Activated gamma-delta T cell treated with Interleukin-2 at 50 U/mL for 16 hours (primary cell): ENCODE results near the gene CNNM2.

ENCODE experiments used
- DNase-seq: peaks from one replicate; pipeline ENCODE4 v3.0.0-alpha.2; 2020

CNNM2 gene

GRCh38 chr10:103077491-103078308 lies 159.6 kb downstream of the CNNM2 start:
- no peak for DNase-seq

- DNase-seq = no peak
These were observed 160.2 kb downstream of the CNNM2 start for GRCh38 chr10:103078309-103078615.

GRCh38 chr10:103078676-103079075 lies 160.6 kb downstream of the CNNM2 start:
- DNase-seq = no peak

- no peak for DNase-seq
These were observed 161.0 kb downstream of the CNNM2 start for GRCh38 chr10:103079100-103079499.

- no peak for DNase-seq
These were observed 161.9 kb downstream of the CNNM2 start for GRCh38 chr10:103079946-103080345.

DNA sequence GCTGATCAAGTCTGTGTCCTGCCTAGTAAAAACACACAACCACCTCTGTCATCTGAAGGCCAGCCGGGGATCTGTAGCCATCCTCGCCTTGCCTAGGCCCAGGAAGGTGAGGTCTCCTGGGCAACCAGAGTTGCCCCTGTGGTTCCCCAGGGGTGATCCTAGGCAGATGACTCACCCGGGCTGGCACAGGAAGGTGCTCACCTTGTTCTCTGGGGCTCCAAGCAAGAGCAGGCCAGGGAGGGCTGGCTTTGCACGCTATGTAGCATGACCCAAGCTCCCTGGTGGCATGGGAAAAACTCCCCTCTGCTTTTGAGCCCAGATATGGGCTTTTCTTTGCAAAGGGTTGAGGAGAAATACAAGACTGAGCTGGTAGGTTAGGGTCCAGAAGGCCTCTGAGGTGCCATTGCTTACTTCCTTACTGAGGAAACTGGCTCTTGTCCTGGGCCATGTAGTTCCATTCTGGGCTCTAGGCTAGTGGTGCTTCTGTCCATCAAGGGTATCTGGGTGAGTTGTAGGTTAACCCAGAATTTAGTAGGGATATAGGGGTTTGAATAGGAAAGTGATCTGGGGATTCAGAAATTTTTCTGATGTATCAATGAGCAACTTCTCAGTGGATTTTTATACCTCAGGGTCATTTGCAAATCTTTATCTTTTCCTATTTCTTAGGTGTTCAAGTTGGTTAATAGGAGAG lies 162.9 kb downstream of the CNNM2 start:
- DNase-seq = no peak

DNA sequence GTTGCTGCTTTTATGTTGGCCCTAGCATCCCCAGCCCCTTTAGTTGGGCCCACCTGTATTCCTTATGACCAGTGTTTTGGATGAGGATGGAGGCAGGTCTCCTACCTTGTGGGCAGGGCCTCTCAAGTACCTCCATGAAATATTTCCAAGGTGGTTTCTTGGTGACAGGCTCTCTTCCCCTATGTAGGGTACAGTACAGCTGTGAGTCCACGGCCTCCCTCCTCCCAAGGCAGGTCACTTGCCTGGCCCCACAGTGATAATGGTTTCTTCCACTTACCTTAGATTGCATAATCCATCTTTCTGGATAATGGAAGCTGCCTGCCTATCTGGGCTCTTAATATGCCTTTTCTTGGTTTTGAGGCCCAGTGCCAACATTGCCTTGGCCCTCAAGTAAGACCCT lies 164.6 kb downstream of the CNNM2 start:
- DNase-seq = no peak

- no peak for DNase-seq
These were observed 165.3 kb downstream of the CNNM2 start for GRCh38 chr10:103083266-103083976.

DNA sequence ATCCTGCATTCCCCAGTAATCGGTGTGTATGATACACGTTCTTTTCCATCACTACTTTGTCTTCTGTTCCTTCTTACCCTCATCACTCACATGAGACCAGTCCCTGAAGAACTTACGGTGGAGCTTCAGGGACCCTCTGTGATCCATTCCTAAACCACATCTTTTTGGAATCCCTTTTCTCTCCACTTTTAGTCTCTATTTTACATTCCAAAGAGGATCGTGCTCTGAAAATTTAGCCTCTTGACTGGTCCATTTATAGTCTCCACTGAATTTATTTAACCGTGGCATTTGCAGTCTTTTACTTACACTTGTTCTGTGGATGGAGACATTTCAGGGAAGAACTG lies 165.9 kb downstream of the CNNM2 start:
- no peak for DNase-seq

DNA sequence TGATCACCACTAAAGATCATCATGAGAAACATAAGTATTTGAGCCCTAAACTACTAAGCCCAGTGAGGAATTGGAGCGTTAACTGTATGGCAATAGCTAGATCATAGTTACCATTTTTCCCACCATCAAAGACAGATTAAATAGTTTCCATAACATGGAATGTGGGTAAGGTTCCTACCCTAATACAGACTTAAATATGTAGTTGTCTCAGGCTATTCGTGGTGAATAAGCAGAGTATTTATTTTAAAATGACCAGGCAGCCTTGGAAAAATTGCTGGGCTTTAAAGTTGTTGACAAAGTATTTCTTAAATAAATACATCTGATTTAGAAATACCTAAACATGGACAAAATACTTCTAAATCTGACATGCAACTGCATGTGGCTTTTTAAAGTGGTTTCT lies 168.2 kb downstream of the CNNM2 start:
- DNase-seq = no peak

GRCh38 chr10:103086799-103087198 lies 168.7 kb downstream of the CNNM2 start:
- DNase-seq = no peak

DNA sequence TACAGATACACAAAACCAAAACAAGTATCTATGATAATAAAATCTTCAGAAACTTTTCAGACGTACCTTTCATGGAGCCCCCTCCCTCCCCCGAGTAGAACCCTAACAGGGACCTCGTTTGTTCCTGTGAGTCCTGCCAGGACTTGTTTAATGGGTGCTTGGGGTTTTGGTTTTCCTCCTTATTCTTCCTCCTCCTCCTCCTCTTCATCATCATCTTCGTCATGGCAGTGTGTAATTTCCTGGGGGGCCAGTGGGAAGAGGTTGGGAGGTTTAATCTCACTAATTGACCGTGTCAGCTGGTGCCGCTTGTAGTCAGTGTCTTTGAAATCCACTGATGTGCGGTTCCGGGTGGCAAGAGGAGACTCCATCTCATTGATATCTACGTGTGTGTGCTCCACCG lies 171.4 kb downstream of the CNNM2 start:
- no peak for DNase-seq

DNA sequence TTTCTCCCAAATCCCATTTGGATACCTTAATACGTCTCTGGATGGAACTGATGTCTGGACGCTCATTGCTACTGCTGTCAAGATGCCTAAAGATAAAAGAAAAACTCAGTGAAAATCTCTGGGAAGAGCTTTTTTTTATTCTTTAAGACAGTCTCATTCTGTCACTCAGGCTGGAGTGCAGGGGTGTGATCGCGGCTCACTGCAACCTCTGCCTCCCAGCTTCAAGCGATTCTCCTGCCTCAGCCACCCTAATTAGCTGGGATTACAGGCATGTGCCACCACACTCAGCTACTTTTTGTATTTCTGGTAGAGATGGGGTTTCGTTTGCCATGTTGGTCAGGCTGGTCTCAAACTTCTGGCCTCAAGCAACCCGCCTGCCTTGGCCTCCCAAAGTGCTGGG lies 172.8 kb downstream of the CNNM2 start:
- DNase-seq = no peak

DNA sequence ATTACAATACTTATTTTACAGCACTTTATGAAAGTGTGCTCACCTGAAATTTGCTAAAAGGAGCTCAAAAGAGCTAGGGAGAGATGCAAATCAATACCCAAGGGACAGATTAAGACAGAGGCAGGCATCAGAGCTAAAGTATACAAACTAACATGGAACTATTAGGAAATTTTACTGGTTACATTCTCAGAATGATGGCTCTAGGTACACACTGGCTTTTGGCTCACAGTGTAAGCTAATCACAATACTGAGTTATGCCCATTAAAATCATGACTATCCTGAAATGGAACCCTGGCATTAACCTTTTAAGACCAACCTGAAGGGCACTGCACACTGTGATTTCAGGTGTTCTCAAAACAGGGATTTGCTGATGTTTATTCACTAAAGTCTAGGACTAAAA lies 176.9 kb downstream of the CNNM2 start:
- DNase-seq = no peak

- no peak for DNase-seq
These were observed 178.0 kb downstream of the CNNM2 start for GRCh38 chr10:103096130-103096529.

DNA sequence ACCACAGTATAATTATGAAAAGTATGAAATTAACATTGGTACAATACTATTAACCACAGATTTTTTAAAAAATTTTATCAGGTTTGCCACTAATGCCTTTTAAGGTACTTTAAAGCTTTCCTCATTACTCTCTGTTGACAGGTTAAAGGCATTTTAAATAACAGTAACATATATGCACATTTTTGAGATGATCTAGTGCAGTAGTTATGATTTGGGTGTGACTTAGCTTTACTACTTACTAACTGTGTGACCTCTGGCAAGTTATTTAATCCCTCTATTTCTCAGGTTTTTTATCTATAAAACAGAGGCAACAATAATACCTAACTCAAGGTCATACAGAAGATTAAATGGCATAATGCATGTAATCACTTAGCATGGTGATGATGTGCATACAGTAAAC lies 180.1 kb downstream of the CNNM2 start:
- DNase-seq = no peak

GRCh38 chr10:103100620-103101019 lies 182.5 kb downstream of the CNNM2 start:
- no peak for DNase-seq

- DNase-seq = no peak
These were observed 184.1 kb downstream of the CNNM2 start for GRCh38 chr10:103102195-103102594.

DNA sequence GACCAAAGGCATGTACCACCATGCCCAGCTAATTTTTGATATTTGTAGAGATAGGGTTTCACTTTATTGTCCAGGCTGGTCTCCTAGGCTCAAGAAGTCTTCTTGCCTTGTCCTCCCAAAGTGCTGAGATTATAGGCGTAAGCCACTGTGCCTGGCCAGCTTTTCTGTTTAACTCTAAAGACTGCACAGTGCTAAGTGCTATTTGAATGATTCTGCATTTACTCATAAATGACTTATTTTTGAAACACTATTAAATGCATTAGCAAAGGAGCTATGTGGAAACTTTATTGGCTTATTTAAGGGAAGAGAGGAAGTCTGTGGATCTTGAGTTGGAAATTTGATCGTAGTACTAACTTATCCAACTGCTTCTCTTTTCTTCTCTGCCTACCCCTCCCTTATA lies 185.9 kb downstream of the CNNM2 start:
- no peak for DNase-seq

GRCh38 chr10:103104721-103105120 lies 186.6 kb downstream of the CNNM2 start:
- no peak for DNase-seq

- DNase-seq = no peak
These were observed 187.4 kb downstream of the CNNM2 start for GRCh38 chr10:103105462-103105861.

DNA sequence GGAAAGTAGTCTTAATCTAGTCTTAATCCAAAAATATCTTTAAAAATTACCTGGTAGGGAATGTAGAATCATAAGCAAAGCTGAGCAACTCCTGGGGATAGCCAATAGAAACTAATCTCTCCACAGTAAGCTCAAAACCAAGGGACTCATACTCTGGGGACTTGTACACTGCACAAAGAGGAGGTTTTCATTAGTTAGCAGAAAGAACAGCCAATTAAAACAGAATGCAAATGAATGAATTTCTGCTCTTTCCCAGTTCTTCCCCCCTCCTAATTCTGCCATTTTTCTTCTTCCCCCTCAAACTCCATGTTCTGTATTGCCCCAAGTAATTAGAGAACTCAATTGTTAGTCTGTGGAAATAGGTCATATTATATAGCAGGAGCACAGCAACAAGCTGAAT lies 188.4 kb downstream of the CNNM2 start:
- DNase-seq = no peak

DNA sequence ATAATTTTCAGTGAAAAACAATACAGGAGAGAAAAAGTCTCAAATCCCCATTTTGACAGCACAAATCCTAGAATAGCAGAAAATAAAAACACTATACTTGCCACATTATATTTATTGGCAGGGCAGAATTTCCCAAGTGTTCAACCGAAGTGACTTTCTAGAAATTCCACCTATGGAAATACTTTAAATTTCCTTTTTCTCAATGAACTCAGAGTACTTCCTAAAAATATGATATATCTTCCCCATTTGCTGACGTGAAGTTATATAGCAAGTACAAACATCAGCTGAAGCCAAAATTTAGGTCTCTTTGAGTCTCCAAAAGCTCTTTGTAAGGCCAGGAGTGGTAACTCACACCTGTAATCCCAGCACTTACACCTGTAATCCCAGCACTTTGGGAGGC lies 191.7 kb downstream of the CNNM2 start:
- no peak for DNase-seq

- DNase-seq = no peak
These were observed 192.3 kb downstream of the CNNM2 start for GRCh38 chr10:103110407-103110806.
